ENCODE measurements around the gene CHRND. TPM values are rescaled to one million over a fixed set of nuclear protein-coding genes. Genes with fewer than 3 reads are reported as not detected.

Gene CHRND
- total RNA-seq, 1 donor from 2014 or later = not detected

DNA sequence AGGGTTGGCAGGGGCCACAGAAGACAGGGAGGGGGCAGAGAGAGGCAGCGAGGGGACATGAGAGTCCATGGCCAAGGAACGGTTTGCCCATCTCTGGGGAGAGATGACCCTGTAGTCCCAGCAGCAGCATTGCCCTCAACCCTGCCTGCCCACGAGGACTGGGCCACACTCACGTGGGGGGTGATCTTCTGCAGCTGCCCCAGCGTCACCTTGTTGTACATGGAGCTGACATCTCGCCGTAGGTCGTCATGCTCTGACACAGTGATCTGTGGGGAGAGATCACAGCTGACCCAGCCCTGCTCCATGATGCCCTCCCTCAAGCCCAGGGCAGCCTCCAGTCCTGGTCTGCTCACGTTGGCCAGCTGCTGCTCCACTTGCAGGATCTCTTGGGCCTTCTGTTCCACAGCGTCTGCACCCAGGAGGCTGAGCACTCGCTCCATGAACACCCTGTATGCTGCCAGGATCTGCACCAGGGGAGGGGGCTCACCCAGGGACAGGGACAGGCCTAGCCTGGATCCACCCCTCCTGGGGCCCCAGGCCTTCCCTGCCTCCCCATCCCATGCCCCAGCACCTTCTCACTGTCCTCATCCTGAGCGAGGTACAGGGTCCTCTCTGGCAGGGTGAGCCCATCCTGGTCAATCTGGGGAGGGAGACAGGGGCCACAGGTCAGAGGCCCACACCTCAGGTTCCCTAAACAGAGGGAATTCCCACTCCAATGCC is 41.2 kb upstream of the CHRND start:
- H3K4me3 ChIP-seq (ENCODE audit: low read depth, low read length) = no peak overlapping the region
- DNase-seq (ENCODE audit: low read depth) = no peak
- TF ChIP-seq, protein P1, sequence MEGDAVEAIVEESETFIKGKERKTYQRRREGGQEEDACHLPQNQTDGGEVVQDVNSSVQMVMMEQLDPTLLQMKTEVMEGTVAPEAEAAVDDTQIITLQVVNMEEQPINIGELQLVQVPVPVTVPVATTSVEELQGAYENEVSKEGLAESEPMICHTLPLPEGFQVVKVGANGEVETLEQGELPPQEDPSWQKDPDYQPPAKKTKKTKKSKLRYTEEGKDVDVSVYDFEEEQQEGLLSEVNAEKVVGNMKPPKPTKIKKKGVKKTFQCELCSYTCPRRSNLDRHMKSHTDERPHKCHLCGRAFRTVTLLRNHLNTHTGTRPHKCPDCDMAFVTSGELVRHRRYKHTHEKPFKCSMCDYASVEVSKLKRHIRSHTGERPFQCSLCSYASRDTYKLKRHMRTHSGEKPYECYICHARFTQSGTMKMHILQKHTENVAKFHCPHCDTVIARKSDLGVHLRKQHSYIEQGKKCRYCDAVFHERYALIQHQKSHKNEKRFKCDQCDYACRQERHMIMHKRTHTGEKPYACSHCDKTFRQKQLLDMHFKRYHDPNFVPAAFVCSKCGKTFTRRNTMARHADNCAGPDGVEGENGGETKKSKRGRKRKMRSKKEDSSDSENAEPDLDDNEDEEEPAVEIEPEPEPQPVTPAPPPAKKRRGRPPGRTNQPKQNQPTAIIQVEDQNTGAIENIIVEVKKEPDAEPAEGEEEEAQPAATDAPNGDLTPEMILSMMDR (conservative IDR thresholded peaks at IDR 0.05; ENCODE audit: low read depth, low read length) = no peak

DNA sequence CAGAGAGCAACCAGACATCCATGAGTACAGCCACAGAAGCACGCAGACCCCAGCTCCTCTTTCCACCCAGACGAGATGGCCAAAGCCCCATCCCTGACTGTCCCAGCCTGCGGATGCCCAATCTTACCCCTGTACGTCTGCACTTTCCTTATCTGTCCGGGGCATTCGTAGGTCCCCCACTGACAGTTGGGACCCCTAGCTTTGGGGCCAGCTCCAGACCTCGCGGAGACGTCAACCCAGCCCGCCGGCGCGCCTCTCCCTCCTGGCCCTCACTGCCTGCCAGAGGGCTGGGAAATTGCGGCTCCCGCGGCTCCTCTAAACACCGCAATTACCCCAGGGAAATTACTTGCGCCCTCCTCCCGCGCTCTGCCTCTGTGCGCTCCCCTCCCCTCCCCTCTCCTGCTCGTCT is 40.6 kb upstream of the CHRND start:
- no peak overlapping the region for H3K4me3 ChIP-seq (ENCODE audit: low read depth, low read length)
- DNase-seq (ENCODE audit: low read depth) = no peak
- TF ChIP-seq, protein P1 (conservative IDR thresholded peaks at IDR 0.05; ENCODE audit: low read depth, low read length) = no peak

DNA sequence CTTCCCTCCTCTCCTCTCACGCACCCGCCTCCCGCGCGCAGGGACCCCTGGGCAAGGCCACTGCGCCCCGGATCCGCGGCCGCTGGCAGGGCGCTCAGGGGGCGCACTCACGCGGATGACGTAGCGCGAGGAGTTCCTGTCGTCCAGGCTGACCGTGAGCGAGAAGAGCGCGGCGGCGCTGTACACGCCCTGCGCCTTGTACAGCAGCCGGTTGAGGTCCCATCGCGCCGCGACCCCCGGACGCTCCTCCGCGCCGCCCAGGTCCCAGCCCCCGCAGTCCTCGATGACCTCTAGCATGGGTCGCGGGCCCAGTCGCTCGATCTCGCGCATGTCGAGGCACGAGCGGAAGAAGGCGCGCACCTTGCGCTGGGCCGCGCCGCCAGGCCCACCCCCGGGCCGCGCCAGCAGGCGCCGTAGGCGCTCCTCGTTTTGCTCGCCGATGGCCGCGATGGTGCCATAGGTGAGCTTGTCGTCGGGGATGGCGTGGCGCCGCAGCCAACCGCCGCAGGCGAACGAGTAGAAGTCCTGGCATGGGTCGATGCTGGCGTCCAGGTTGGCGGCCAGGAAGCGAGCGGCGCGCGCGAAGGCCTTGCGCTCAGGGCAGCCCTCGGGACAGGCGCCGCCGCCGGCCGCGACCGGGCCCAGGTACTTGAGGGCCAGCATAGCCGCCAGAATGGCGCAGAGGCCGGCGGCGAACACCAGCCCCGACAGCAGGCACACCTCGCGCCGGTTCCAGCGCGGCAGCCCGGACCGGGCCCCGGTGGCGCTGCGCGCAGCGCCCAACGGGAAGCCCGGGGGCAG is 40.0 kb upstream of the CHRND start:
- H3K4me3 ChIP-seq (ENCODE audit: low read depth, low read length) = no peak overlapping the region
- TF ChIP-seq, protein P1 (conservative IDR thresholded peaks at IDR 0.05; ENCODE audit: low read depth, low read length) = no peak
- DNase-seq (ENCODE audit: low read depth) = no peak

DNA sequence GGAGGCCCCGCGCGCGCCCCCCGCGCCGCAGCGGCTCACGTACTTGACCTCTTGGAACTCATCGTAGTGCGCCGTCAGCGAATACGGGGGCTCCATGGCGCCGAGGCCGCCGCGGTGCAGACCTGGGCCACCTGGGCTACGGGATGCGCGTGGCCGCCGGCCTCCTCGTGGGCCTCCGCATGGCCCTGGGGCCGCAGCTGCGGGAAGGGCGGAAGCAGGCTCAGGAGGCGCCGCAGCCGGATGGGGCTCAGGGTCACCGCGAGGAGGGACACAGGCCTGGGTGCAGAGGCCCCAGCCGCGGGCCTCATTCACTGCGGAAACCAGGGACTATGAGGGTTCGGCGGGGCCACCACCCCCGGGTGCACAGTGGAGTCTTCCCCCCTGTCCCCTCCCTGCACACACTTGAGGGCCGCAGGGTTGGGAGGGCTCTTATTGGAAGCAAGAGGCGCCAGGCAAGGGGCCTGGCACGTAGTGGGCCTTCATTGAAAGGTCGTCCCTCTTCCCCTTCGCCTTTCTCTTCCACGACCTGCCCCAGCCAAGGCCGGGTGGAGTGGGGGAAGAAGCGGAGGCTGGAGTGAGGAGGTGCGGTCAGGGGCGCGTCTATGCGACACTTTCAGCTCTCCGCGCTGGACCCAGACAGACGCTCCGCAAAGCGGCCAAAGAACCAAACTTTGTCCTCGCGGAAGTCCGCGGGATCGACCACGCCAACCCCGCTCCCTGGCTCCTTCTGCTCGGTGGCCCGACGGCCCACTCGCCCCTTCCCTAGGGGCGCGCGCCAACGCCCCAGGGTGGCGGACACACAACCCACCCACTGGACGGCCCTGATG is 39.2 kb upstream of the CHRND start:
- no peak for DNase-seq (ENCODE audit: low read depth)
- TF ChIP-seq, protein P1 (conservative IDR thresholded peaks at IDR 0.05; ENCODE audit: low read depth, low read length) = no peak
- peak overlapping the region; percentile 14 for H3K4me3 ChIP-seq (ENCODE audit: low read depth, low read length)

DNA sequence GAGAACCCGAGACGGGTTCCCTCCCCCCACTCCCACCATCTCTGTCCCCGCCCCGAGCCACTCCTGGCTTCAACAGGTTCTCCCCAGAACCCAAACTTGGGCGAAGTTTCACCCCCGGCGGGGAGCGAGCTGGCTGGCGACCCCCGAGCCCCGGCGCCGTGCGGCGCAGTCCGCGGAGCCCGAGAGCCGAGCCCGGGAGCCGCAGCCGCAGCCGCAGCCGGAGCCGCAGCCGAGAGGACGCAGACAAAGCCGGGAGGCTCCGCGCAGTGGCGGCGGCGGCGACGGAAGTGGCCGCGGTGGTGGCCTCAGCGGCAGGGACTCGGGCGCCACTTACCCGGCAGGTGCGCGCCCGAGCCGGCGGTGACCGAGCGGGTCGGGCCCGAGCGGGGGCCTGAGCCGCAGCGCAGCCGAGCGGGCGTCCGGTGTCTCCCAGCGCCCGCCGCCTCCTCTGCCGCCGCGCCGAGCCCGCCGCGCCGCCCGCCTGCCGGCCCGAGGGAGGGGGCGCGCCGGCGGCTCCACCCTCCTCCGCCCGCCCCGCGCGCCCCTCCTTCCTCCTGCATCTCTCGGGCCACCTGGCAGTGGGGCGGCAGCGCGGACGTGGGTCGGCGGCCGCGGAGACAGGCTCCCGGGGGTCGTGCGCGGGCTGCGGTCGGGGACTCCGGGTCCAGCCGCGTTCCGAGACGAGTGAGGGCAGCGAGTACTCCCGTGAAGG is 38.4 kb upstream of the CHRND start, which contains the start of gene ECEL1:
Gene ECEL1 (minus strand): TSS at position 450 of the 712 bp plus-strand sequence. CDS start 1,181 bp downstream, outside the sequence.
- peak within 1 kb of the TSS; percentile 14 for H3K4me3 ChIP-seq (ENCODE audit: low read depth, low read length)
- DNase-seq (ENCODE audit: low read depth) = no peak
- TF ChIP-seq, protein P1 (conservative IDR thresholded peaks at IDR 0.05; ENCODE audit: low read depth, low read length) = no peak

DNA sequence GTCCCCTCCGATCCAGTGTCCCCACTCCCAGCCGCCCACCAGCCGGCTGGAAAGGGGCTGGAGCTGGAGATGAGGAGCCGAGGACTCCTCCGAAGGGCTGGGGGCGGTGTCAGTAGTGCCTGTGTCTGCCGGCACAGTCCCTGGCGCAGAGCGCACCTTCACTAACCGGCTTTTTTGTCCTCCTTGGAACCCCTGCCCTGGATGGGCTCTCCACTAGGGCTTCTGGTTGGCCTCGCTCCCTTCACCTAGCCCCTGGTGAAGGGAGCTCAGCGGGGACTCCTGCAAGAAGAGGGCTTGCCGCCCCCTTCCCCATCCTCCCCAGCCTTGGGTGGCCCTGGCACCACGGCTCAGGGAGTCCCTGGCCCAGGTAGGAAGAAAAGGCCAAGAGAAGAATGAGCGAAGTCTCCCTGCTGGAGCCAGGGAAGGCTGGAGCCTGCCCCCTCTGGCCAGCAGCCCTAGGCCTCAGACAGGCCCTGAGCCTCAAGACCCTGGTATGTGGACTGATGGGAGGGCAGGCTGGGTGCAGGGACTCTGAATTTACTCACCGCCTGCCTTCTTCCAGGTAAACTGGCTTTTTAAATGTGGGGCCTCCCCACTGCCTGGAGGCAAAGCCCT is 37.8 kb upstream of the CHRND start:
- H3K4me3 ChIP-seq (ENCODE audit: low read depth, low read length) = peak overlapping the region; percentile 6
- TF ChIP-seq, protein P1 (conservative IDR thresholded peaks at IDR 0.05; ENCODE audit: low read depth, low read length) = no peak
- no peak for DNase-seq (ENCODE audit: low read depth)

Measured in epithelial cell of proximal tubule (primary cell).